Esophagus muscularis mucosa (tissue), 3 donors: ENCODE results near the gene NKAIN2.

Experiments
- POLR2A ChIP-seq: fragments of 450-650 bp; IDR thresholded peaks from one replicate; pipeline ENCODE4 v1.6.1; 2017; ENCODE audit warnings: antibody characterized with exemption, moderate library complexity, mild to moderate bottlenecking, low read depth
- POLR2AphosphoS5 ChIP-seq, 2 donors: sonication (generic); formaldehyde crosslinking; IDR thresholded peaks; one replicate each; pipeline ENCODE4 v1.6.1; 2017; ENCODE audit warnings: antibody characterized with exemption in 2 of 2
- TF ChIP-seq, protein P1 (sequence below), 3 experiments: fragments of 200-600 bp in 2 of 3; fragments of 450-650 bp in 1 of 3; sonication (generic) in 2 of 3; IDR thresholded peaks; one replicate each; pipeline ENCODE4 v1.5.1; 2017 to 2019; ENCODE audit warnings: antibody characterized with exemption in 3 of 3, mild to moderate bottlenecking in 2 of 3, moderate library complexity in 1 of 3

- TF ChIP-seq POLR2AphosphoS5 (IDR thresholded peaks at IDR 0.05) (no peak), POLR2A (no peak)
- TF ChIP-seq, protein P1, sequence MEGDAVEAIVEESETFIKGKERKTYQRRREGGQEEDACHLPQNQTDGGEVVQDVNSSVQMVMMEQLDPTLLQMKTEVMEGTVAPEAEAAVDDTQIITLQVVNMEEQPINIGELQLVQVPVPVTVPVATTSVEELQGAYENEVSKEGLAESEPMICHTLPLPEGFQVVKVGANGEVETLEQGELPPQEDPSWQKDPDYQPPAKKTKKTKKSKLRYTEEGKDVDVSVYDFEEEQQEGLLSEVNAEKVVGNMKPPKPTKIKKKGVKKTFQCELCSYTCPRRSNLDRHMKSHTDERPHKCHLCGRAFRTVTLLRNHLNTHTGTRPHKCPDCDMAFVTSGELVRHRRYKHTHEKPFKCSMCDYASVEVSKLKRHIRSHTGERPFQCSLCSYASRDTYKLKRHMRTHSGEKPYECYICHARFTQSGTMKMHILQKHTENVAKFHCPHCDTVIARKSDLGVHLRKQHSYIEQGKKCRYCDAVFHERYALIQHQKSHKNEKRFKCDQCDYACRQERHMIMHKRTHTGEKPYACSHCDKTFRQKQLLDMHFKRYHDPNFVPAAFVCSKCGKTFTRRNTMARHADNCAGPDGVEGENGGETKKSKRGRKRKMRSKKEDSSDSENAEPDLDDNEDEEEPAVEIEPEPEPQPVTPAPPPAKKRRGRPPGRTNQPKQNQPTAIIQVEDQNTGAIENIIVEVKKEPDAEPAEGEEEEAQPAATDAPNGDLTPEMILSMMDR (IDR thresholded peaks at IDR 0.05) = no peak
Measured at GRCh38 chr6:123821112-123821511, 17.4 kb downstream of the NKAIN2 start.
